Neural progenitor cell (in vitro differentiated cells): Measurements from ENCODE around the gene SIGLEC1. TPM values are rescaled to one million over a fixed set of nuclear protein-coding genes. Genes with fewer than 3 reads are reported as not detected.

ENCODE experiments used
- DNase-seq: peaks from one replicate; pipeline ENCODE4 v3.0.0-alpha.2; 2016; ENCODE audit warnings: low spot score
- H2AFZ ChIP-seq: fragments of 200-600 bp; sonication (generic); replicated peaks from 2 replicates; pipeline ENCODE4 v1.6.1; 2016; ENCODE audit warnings: antibody characterized with exemption
- H3F3A ChIP-seq: fragments of 200-600 bp; sonication (generic); 2 replicates; pipeline ENCODE4 v1.6.1; 2016; ENCODE audit warnings: antibody characterized with exemption, low read depth
- H3K27ac ChIP-seq: fragments of 200-600 bp; sonication (generic); 2 replicates; pipeline ENCODE4 v1.5.1; 2016; ENCODE audit warnings: mild to moderate bottlenecking
- H3K27me3 ChIP-seq: fragments of 200-600 bp; sonication (generic); 2 replicates; pipeline ENCODE4 v1.6.1; 2016; ENCODE audit warnings: mild to moderate bottlenecking, moderate library complexity
- H3K36me3 ChIP-seq: fragments of 200-600 bp; sonication (generic); 2 replicates; pipeline ENCODE4 v1.5.1; 2016
- H3K4me1 ChIP-seq: fragments of 200-600 bp; sonication (generic); 2 replicates; pipeline ENCODE4 v1.6.1; 2016; ENCODE audit warnings: mixed run types
- H3K4me2 ChIP-seq: fragments of 200-600 bp; sonication (generic); 2 replicates; pipeline ENCODE4 v1.6.1; 2016
- H3K4me3 ChIP-seq: fragments of 200-600 bp; sonication (generic); 2 replicates; pipeline ENCODE4 v1.5.1; 2016
- H3K79me2 ChIP-seq: fragments of 200-600 bp; sonication (generic); 2 replicates; pipeline ENCODE4 v1.6.1; 2016; ENCODE audit warnings: low read depth
- H3K9ac ChIP-seq: fragments of 200-600 bp; sonication (generic); 2 replicates; pipeline ENCODE4 v1.6.1; 2016
- H3K9me3 ChIP-seq: fragments of 200-600 bp; sonication (generic); 2 replicates; pipeline ENCODE4 v1.5.1; 2016; ENCODE audit warnings: low read depth
- H4K20me1 ChIP-seq: fragments of 200-600 bp; sonication (generic); 2 replicates; pipeline ENCODE4 v1.6.1; 2016; ENCODE audit warnings: low read depth
- H3K27ac Mint-ChIP-seq: 3 replicates; pipeline ENCODE4 v1.8.0; 2021; ENCODE audit warnings: mixed read lengths
- H3K27me3 Mint-ChIP-seq: 2 replicates; pipeline ENCODE4 v1.8.0; 2022; ENCODE audit warnings: low read depth, mild to moderate bottlenecking, inconsistent platforms, moderate library complexity, mixed read lengths; ENCODE audit not compliant: insufficient read depth
- H3K36me3 Mint-ChIP-seq: 3 replicates; pipeline ENCODE4 v1.8.0; 2021; ENCODE audit warnings: mixed read lengths
- H3K4me1 Mint-ChIP-seq: 3 replicates; pipeline ENCODE4 v1.8.0; 2021; ENCODE audit warnings: mixed read lengths
- H3K4me3 Mint-ChIP-seq: 3 replicates; pipeline ENCODE4 v1.8.0; 2021; ENCODE audit warnings: mild to moderate bottlenecking, moderate library complexity, mixed read lengths
- H3K9me3 Mint-ChIP-seq: 3 replicates; pipeline ENCODE4 v1.8.0; 2020; ENCODE audit warnings: mixed read lengths
- EZH2 ChIP-seq: fragments of 200-600 bp; sonication (generic); IDR thresholded peaks from 2 replicates; pipeline ENCODE4 v1.6.1; 2017; ENCODE audit warnings: antibody characterized with exemption, mild to moderate bottlenecking, moderate library complexity
- EZH2phosphoT487 ChIP-seq: fragments of 200-600 bp; sonication (generic); IDR thresholded peaks from 2 replicates; pipeline ENCODE4 v1.6.1; 2017; ENCODE audit warnings: antibody characterized with exemption
- total RNA-seq: library from RNA; depleted of rRNA; stranded (reverse); fragments of >200 nt; gene quantifications from 2 replicates; pipeline ENCODE4 v1.2.3, GENCODE V29; 2015; ENCODE audit warnings: low replicate concordance
- TF ChIP-seq, protein P1 (sequence below): fragments of 200-600 bp; sonication (generic); IDR thresholded peaks from 2 replicates; pipeline ENCODE4 v1.5.1; 2017; ENCODE audit warnings: antibody characterized with exemption, mild to moderate bottlenecking

SIGLEC1 gene
- total RNA-seq, 1 donor from 2014 or later, result not detected

DNA sequence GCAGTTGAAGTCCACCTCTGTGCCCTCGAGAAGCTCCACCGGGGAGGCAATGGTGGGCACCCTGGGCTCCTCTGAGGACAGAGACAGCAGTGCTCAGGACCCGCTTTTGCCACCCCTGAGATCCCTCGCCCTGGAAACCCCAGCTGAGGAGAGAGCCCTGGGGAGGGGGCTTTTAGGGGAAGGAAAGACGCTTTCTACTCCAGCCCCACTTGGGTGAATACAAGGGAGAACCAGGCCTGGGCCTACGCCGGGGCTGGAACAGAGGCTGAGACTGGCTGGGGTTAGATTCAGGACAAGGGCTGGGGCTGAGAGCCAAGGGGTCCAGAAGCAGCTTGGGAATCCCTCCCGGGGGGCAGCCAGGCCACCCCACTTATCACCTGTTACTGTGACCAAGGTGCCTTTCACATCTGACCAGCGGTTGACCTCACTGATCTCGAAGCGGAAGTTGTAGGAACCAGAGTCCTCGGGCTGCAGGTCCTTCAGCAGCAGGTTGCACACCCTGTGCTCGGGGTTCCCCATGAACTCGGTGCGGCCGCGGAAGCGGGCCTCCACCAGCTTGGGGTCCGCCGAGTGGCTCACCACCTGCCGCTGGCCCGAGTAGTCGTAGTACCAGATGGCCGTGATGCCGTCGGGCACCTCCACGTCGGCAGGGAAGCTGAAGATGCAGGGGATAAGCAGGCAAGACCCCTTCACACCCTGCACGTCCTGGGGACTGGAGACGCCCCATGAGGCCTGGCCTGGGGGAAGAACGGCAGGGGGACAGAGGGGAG, 6.2 kb downstream of the SIGLEC1 start:
- Histone ChIP-seq H3F3A (no peaks in the 10 kb centered on the region), H3K36me3 (no peaks in the 10 kb centered on the region), H3K4me3 (no peak overlapping the region), H3K4me2 (no peak overlapping the region), H3K79me2 (no peaks in the 10 kb centered on the region), H2AFZ (no peak overlapping the region), H4K20me1 (no peaks in the 10 kb centered on the region), H3K9me3 (no peaks in the 10 kb centered on the region), H3K27ac (no peak overlapping the region), H3K27me3 (no peaks in the 10 kb centered on the region), H3K9ac (no peak overlapping the region), H3K4me1 (no peaks in the 10 kb centered on the region)
- H3K4me3 Mint-ChIP-seq, result no peak overlapping the region
- H3K36me3 Mint-ChIP-seq, result no peaks in the 10 kb centered on the region
- no peak for DNase-seq
- H3K27me3 Mint-ChIP-seq, result peaks cover 2% of the 10 kb centered on the region
- H3K9me3 Mint-ChIP-seq, result no peaks in the 10 kb centered on the region
- no peaks in the 10 kb centered on the region for H3K4me1 Mint-ChIP-seq
- TF ChIP-seq EZH2phosphoT487, result no peak
- TF ChIP-seq, protein P1, sequence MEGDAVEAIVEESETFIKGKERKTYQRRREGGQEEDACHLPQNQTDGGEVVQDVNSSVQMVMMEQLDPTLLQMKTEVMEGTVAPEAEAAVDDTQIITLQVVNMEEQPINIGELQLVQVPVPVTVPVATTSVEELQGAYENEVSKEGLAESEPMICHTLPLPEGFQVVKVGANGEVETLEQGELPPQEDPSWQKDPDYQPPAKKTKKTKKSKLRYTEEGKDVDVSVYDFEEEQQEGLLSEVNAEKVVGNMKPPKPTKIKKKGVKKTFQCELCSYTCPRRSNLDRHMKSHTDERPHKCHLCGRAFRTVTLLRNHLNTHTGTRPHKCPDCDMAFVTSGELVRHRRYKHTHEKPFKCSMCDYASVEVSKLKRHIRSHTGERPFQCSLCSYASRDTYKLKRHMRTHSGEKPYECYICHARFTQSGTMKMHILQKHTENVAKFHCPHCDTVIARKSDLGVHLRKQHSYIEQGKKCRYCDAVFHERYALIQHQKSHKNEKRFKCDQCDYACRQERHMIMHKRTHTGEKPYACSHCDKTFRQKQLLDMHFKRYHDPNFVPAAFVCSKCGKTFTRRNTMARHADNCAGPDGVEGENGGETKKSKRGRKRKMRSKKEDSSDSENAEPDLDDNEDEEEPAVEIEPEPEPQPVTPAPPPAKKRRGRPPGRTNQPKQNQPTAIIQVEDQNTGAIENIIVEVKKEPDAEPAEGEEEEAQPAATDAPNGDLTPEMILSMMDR, result no peak
- TF ChIP-seq EZH2, result no peak
- H3K27ac Mint-ChIP-seq, result no peak overlapping the region

DNA sequence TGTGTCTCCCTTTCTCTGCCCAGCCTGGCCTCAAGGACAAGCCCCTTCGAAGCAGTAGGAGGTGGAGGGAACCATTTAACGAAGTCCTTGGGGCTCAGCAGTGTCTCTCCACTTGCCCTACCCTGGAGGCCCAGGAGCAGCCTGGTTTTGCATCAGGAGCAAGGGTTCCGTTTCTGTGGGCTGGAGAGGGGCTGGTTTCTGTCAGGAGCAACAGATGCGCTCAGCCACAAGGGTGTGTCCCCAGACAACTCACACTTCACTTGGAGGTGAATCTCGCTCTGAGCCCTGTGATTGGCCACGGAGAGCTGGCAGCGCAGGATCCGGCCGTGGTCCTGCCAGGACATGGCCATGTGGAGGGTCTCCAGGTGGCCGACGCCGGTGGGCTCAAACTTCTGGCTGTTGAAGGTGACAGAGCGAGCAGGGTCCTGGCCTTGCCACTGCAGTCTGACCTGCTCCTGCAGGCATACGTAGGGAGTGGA, 6.9 kb downstream of the SIGLEC1 start:
- Mint-ChIP-seq H3K4me3 (no peak overlapping the region), H3K27me3 (peaks cover 2% of the 10 kb centered on the region), H3K4me1 (no peaks in the 10 kb centered on the region), H3K9me3 (no peaks in the 10 kb centered on the region), H3K36me3 (no peaks in the 10 kb centered on the region), H3K27ac (no peak overlapping the region)
- Histone ChIP-seq H2AFZ (no peak overlapping the region), H3K4me1 (no peaks in the 10 kb centered on the region), H4K20me1 (no peaks in the 10 kb centered on the region), H3K9ac (no peak overlapping the region), H3F3A (no peaks in the 10 kb centered on the region), H3K4me2 (no peak overlapping the region), H3K9me3 (no peaks in the 10 kb centered on the region), H3K79me2 (no peaks in the 10 kb centered on the region), H3K27me3 (no peaks in the 10 kb centered on the region), H3K4me3 (no peak overlapping the region), H3K36me3 (no peaks in the 10 kb centered on the region), H3K27ac (no peak overlapping the region)
- DNase-seq, result no peak
- TF ChIP-seq EZH2phosphoT487, result no peak
- no peak for TF ChIP-seq EZH2
- TF ChIP-seq, protein P1, result no peak

DNA sequence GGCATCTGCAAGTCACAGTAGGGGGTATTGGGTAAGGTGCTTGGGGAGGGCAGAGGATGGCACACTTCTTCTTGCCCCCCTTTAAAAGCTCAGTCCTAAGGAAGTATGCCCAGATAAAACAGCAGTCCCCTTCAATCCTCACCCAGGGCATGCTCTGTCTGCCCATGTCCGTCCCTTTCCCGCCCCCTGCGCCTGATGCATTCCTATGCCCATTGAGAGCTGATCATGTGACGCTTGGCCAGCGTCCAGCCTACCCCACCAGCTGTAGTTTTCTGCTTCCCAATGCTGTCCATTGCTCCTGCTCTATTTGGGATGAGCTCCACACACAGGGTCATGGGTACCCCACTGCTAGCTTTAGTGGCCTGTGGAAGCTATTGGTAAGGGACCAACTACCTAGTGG, 8.3 kb downstream of the SIGLEC1 start:
- Histone ChIP-seq H3K79me2 (no peaks in the 10 kb centered on the region), H3K27ac (no peak overlapping the region), H2AFZ (no peak overlapping the region), H3K36me3 (no peaks in the 10 kb centered on the region), H4K20me1 (no peaks in the 10 kb centered on the region), H3K4me2 (no peak overlapping the region), H3K9ac (no peak overlapping the region), H3K9me3 (no peaks in the 10 kb centered on the region), H3K4me1 (no peaks in the 10 kb centered on the region), H3K27me3 (no peaks in the 10 kb centered on the region), H3F3A (no peaks in the 10 kb centered on the region), H3K4me3 (no peak overlapping the region)
- H3K4me1 Mint-ChIP-seq, result no peaks in the 10 kb centered on the region
- no peaks in the 10 kb centered on the region for H3K36me3 Mint-ChIP-seq
- no peaks in the 10 kb centered on the region for H3K9me3 Mint-ChIP-seq
- DNase-seq, result no peak
- TF ChIP-seq, protein P1, result no peak
- TF ChIP-seq EZH2phosphoT487 (no peak), EZH2 (no peak)
- peaks cover 2% of the 10 kb centered on the region for H3K27me3 Mint-ChIP-seq
- H3K4me3 Mint-ChIP-seq, result no peak overlapping the region
- H3K27ac Mint-ChIP-seq, result no peak overlapping the region
